Neuronal stem cell (in vitro differentiated cells): ENCODE measurements around the gene KIF16B.

Experiments used
- DNase-seq: peaks from one replicate; pipeline ENCODE4 v3.0.0-alpha.2; 2013; ENCODE audit warnings: low spot score
- H2AFZ ChIP-seq: one replicate; pipeline ENCODE4 v1.6.1; 2013; ENCODE audit warnings: mild to moderate bottlenecking, low read length, inconsistent platforms
- H2AK5ac ChIP-seq: 2 replicates; pipeline ENCODE4 v1.6.1; 2013; ENCODE audit warnings: low read depth, mild to moderate bottlenecking, inconsistent platforms, low read length, moderate library complexity, mixed read lengths
- H2BK120ac ChIP-seq: 2 replicates; pipeline ENCODE4 v1.6.1; 2013; ENCODE audit warnings: low read depth, mild to moderate bottlenecking, inconsistent platforms, low read length, moderate library complexity, mixed read lengths
- H2BK12ac ChIP-seq: one replicate; pipeline ENCODE4 v1.6.1; 2013; ENCODE audit warnings: low read length, inconsistent platforms
- H2BK15ac ChIP-seq: 2 replicates; pipeline ENCODE4 v1.6.1; 2013; ENCODE audit warnings: mild to moderate bottlenecking, low read length, inconsistent platforms, mixed read lengths
- H2BK5ac ChIP-seq: one replicate; pipeline ENCODE4 v1.6.1; 2013; ENCODE audit warnings: inconsistent platforms, mild to moderate bottlenecking, low read length, moderate library complexity
- H3K14ac ChIP-seq: one replicate; pipeline ENCODE4 v1.6.1; 2013; ENCODE audit warnings: low read length, inconsistent platforms
- H3K18ac ChIP-seq: 2 replicates; pipeline ENCODE4 v1.6.1; 2013; ENCODE audit warnings: low read length, inconsistent platforms
- H3K23ac ChIP-seq: 2 replicates; pipeline ENCODE4 v1.6.1; 2013; ENCODE audit warnings: low read depth, mild to moderate bottlenecking, mixed read lengths, low read length, inconsistent platforms; ENCODE audit not compliant: poor library complexity
- H3K27ac ChIP-seq: replicated peaks from 3 replicates; pipeline ENCODE4 v1.5.1; 2013; ENCODE audit warnings: low read length, inconsistent platforms
- H3K27me3 ChIP-seq, 3 experiments: 2 replicates each; pipeline ENCODE4 v1.6.1; 2013; ENCODE audit warnings: low read length in 3 of 3, mild to moderate bottlenecking in 2 of 3, inconsistent platforms in 1 of 3, low read depth in 1 of 3, mixed read lengths in 1 of 3, moderate library complexity in 1 of 3; ENCODE audit not compliant: control insufficient read depth in 3 of 3, insufficient read depth in 3 of 3
- H3K36me3 ChIP-seq, 2 donors: replicated peaks in 1 of 2; 2 replicates each; pipeline ENCODE4 v1.6.1; 2013; ENCODE audit warnings: low read length in 2 of 2; ENCODE audit not compliant: control insufficient read depth in 2 of 2, insufficient read depth in 2 of 2
- H3K4ac ChIP-seq: 2 replicates; pipeline ENCODE4 v1.6.1; 2013; ENCODE audit warnings: inconsistent platforms, mild to moderate bottlenecking, low read length, moderate library complexity
- H3K4me1 ChIP-seq, 2 donors: 1 replicate in 1 of 2; 2 replicates in 1 of 2; pipeline ENCODE4 v1.6.1; 2013; ENCODE audit warnings: low read length in 2 of 2, low read depth in 1 of 2; ENCODE audit not compliant: control insufficient read depth in 2 of 2, insufficient read depth in 1 of 2
- H3K4me2 ChIP-seq: one replicate; pipeline ENCODE4 v1.6.1; 2013; ENCODE audit warnings: mild to moderate bottlenecking, low read length, inconsistent platforms; ENCODE audit not compliant: insufficient read depth, poor library complexity, severe bottlenecking
- H3K4me3 ChIP-seq, 2 donors: 2 replicates each; pipeline ENCODE4 v1.5.1; 2013; ENCODE audit warnings: low read length in 2 of 2, mild to moderate bottlenecking in 2 of 2, inconsistent platforms in 1 of 2, moderate library complexity in 1 of 2
- H3K79me1 ChIP-seq: one replicate; pipeline ENCODE4 v1.6.1; 2013; ENCODE audit warnings: low read depth, mild to moderate bottlenecking, inconsistent platforms, low read length, moderate library complexity
- H3K9ac ChIP-seq: one replicate; pipeline ENCODE4 v1.6.1; 2013; ENCODE audit warnings: mild to moderate bottlenecking, low read depth, low read length, inconsistent platforms; ENCODE audit not compliant: poor library complexity
- H3K9me3 ChIP-seq, 2 donors: replicated peaks in 1 of 2; 2 replicates each; pipeline versions ENCODE3 to v1.6.1; 2013; ENCODE audit warnings: low read length in 2 of 2, mild to moderate bottlenecking in 2 of 2, inconsistent platforms in 1 of 2, low read depth in 1 of 2, mixed read lengths in 1 of 2, moderate library complexity in 1 of 2; ENCODE audit not compliant: control insufficient read depth in 2 of 2, insufficient read depth in 1 of 2
- H4K8ac ChIP-seq: one replicate; pipeline ENCODE4 v1.6.1; 2013; ENCODE audit warnings: low read depth, mild to moderate bottlenecking, inconsistent platforms, low read length, moderate library complexity
- H4K91ac ChIP-seq: one replicate; pipeline ENCODE4 v1.6.1; 2013; ENCODE audit warnings: low read length, low read depth, mild to moderate bottlenecking, inconsistent platforms; ENCODE audit not compliant: poor library complexity
- WGBS, 2 donors: extraction: QIAGEN DNeasy Blood & Tissue Kit; methylation state at CpG; one replicate each; pipeline ENCODE4 v1.1.7; 2013; ENCODE audit warnings: missing lambda C conversion rate in 2 of 2, mixed read lengths in 1 of 2; ENCODE audit not compliant: insufficient read length in 2 of 2, insufficient replicate concordance in 1 of 2; ENCODE audit errors: extremely low coverage in 2 of 2; 5-methylcytosine and 5-hydroxymethylcytosine counted together

The KIF16B gene

GRCh38 chr20:16366529-16366928 is 206.7 kb downstream of the KIF16B start:
- no peak overlapping the region for H2AK5ac ChIP-seq
- no peak overlapping the region for H3K4me2 ChIP-seq
- peaks cover 0 to 4% of the 10 kb centered on the region in 2 donors for H3K36me3 ChIP-seq
- DNase-seq: no peak
- no peak overlapping the region for H3K18ac ChIP-seq
- no CpG with 5 or more reads among the region's 5 CpGs for WGBS, 2 donors
- no peaks in the 10 kb centered on the region for H3K4me1 ChIP-seq
- no peak overlapping the region for H2BK12ac ChIP-seq
- no peak overlapping the region for H3K23ac ChIP-seq
- no peak overlapping the region for H4K8ac ChIP-seq
- H3K79me1 ChIP-seq: no peaks in the 10 kb centered on the region
- H3K27ac ChIP-seq: no peak overlapping the region
- no peak overlapping the region for H3K14ac ChIP-seq
- H3K4me3 ChIP-seq: no peak overlapping the region
- H3K9ac ChIP-seq: no peak overlapping the region
- H4K91ac ChIP-seq: no peak overlapping the region
- H2BK5ac ChIP-seq: no peak overlapping the region
- H3K4ac ChIP-seq: no peak overlapping the region
- H2AFZ ChIP-seq: no peak overlapping the region
- H3K9me3 ChIP-seq: no peaks in the 10 kb centered on the region
- no peak overlapping the region for H2BK120ac ChIP-seq
- no peaks in the 10 kb centered on the region for H3K27me3 ChIP-seq
- H2BK15ac ChIP-seq: no peak overlapping the region

- Histone ChIP-seq H3K4ac (no peak overlapping the region), H3K9ac (no peak overlapping the region), H3K79me1 (no peaks in the 10 kb centered on the region), H3K9me3 (no peaks in the 10 kb centered on the region), H3K18ac (no peak overlapping the region), H2BK15ac (no peak overlapping the region), H4K91ac (no peak overlapping the region), H3K4me2 (no peak overlapping the region), H4K8ac (no peak overlapping the region), H2AK5ac (no peak overlapping the region), H3K14ac (no peak overlapping the region), H2AFZ (no peak overlapping the region), H2BK120ac (no peak overlapping the region), H3K23ac (no peak overlapping the region), H3K4me3 (no peak overlapping the region), H3K27me3 (no peaks in the 10 kb centered on the region), H3K36me3 (peaks cover 0 to 4% of the 10 kb centered on the region in 2 donors), H2BK5ac (no peak overlapping the region), H3K27ac (no peak overlapping the region), H2BK12ac (no peak overlapping the region), H3K4me1 (no peaks in the 10 kb centered on the region)
- no CpG with 5 or more reads among the region's 5 CpGs for WGBS, 2 donors
- no peak for DNase-seq
Measured at GRCh38 chr20:16364320-16364687, 208.9 kb downstream of the KIF16B start.

GRCh38 chr20:16363506-16364319 is 209.5 kb downstream of the KIF16B start:
- H3K4me2 ChIP-seq: no peak overlapping the region
- H3K36me3 ChIP-seq: peaks cover 0 to under 1% of the 10 kb centered on the region in 2 donors
- no peak overlapping the region for H2BK12ac ChIP-seq
- no peaks in the 10 kb centered on the region for H3K9me3 ChIP-seq
- H3K18ac ChIP-seq: no peak overlapping the region
- H2BK120ac ChIP-seq: no peak overlapping the region
- H3K23ac ChIP-seq: no peak overlapping the region
- no peak overlapping the region for H4K91ac ChIP-seq
- no peak overlapping the region for H2AK5ac ChIP-seq
- no peak overlapping the region for H2BK15ac ChIP-seq
- no peak overlapping the region for H3K4me3 ChIP-seq
- no peaks in the 10 kb centered on the region for H3K27me3 ChIP-seq
- H4K8ac ChIP-seq: no peak overlapping the region
- no peaks in the 10 kb centered on the region for H3K79me1 ChIP-seq
- H2BK5ac ChIP-seq: no peak overlapping the region
- H3K9ac ChIP-seq: no peak overlapping the region
- H3K14ac ChIP-seq: no peak overlapping the region
- H3K4ac ChIP-seq: no peak overlapping the region
- DNase-seq: no peak
- H2AFZ ChIP-seq: no peak overlapping the region
- no CpG with 5 or more reads among the region's 5 CpGs for WGBS, 2 donors
- H3K4me1 ChIP-seq: no peaks in the 10 kb centered on the region
- no peak overlapping the region for H3K27ac ChIP-seq

- H3K4ac ChIP-seq: no peak overlapping the region
- no peak overlapping the region for H2AK5ac ChIP-seq
- no peak for DNase-seq
- no peak overlapping the region for H4K91ac ChIP-seq
- H3K4me3 ChIP-seq: no peak overlapping the region
- H3K14ac ChIP-seq: no peak overlapping the region
- no peak overlapping the region for H4K8ac ChIP-seq
- H2AFZ ChIP-seq: no peak overlapping the region
- no peaks in the 10 kb centered on the region for H3K4me1 ChIP-seq
- H3K27ac ChIP-seq: no peak overlapping the region
- H3K36me3 ChIP-seq: no peaks in the 10 kb centered on the region
- H2BK120ac ChIP-seq: no peak overlapping the region
- no peaks in the 10 kb centered on the region for H3K27me3 ChIP-seq
- H3K79me1 ChIP-seq: no peaks in the 10 kb centered on the region
- H3K9me3 ChIP-seq: no peaks in the 10 kb centered on the region
- no peak overlapping the region for H3K4me2 ChIP-seq
- H3K18ac ChIP-seq: no peak overlapping the region
- no peak overlapping the region for H2BK5ac ChIP-seq
- WGBS, 2 donors: no CpG with 5 or more reads among the region's 1 CpG
- H3K9ac ChIP-seq: no peak overlapping the region
- H2BK12ac ChIP-seq: no peak overlapping the region
- no peak overlapping the region for H2BK15ac ChIP-seq
- H3K23ac ChIP-seq: no peak overlapping the region
Measured at GRCh38 chr20:16362642-16363041, 210.6 kb downstream of the KIF16B start.
